PFSK-1 (cell line): ENCODE data around the gene OLFML2A.

Source experiments
- FOXP2 ChIP-seq: optimal IDR thresholded peaks from 2 replicates; pipeline ENCODE3; 2011; ENCODE audit warnings: borderline replicate concordance, control low read depth, inconsistent platforms; ENCODE audit not compliant: insufficient read depth; ENCODE audit errors: extremely low read length, extremely low read depth
- POLR2AphosphoS5 ChIP-seq: IDR thresholded peaks from 2 replicates; pipeline ENCODE4 v1.6.1; 2012; ENCODE audit warnings: low read depth, mild to moderate bottlenecking, control low read depth, low read length, moderate library complexity
- REST ChIP-seq, 2 experiments: IDR thresholded peaks; 2 replicates each; pipeline versions ENCODE4 v1.6.1 to v1.8.0; 2011 to 2012; ENCODE audit warnings: low read depth in 2 of 2, low read length in 2 of 2, control low read depth in 1 of 2, inconsistent platforms in 1 of 2, mild to moderate bottlenecking in 1 of 2, moderate library complexity in 1 of 2; ENCODE audit not compliant: insufficient read depth in 1 of 2
- SIN3A ChIP-seq: IDR thresholded peaks from 2 replicates; pipeline ENCODE4 v1.6.1; 2012; ENCODE audit warnings: mild to moderate bottlenecking, low read length, moderate library complexity, borderline replicate concordance; ENCODE audit not compliant: insufficient read depth
- TAF1 ChIP-seq: IDR thresholded peaks from 2 replicates; pipeline ENCODE4 v1.6.1; 2012; ENCODE audit warnings: low read length, control low read depth, borderline replicate concordance; ENCODE audit not compliant: insufficient read depth

- TF ChIP-seq REST (IDR thresholded peaks at IDR 0.05; ENCODE audit: insufficient read depth in 1 of 2, low read depth in 2 of 2, low read length in 2 of 2) (no peak), POLR2AphosphoS5 (no peak), TAF1 (no peak), SIN3A (no peak), FOXP2 (no peak)
These were observed 1.8 kb downstream of the OLFML2A start for GRCh38 chr9:124778575-124779367.
